ENCODE measurements around the gene ERC2.

Gene ERC2

DNA sequence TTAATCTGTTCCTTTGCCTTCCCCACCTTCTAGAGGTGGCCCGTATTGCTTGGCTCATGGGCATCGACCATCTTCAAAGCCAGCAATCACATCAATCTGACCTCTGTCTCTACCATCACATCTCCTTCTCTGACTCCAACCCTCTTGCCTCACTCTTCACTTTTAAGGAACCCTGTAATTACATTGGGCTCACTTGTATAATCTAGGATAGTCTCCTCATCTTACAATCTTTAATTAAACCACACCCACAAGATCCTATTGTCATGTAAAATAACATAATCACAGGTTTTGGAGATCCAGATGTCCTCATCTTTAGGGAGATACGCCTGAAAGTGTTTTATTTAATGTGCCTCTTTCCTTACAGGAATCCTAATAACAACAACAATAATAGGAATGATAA, 234.5 kb downstream of the ERC2 start:
- H3K27me3 ChIP-seq (ENCODE audit: control insufficient read depth in 2 of 2, insufficient read depth in 2 of 2, low read length in 2 of 2): no peaks in the 10 kb centered on the region
- no peak overlapping the region for H3K9ac ChIP-seq (ENCODE audit: low read depth in 1 of 2, low read length in 2 of 2)
- no peak overlapping the region for H3K27ac ChIP-seq (ENCODE audit: low read depth in 2 of 2, low read length in 2 of 2)

GRCh38 chr3:56229311-56229710, 239.0 kb downstream of the ERC2 start:
- Histone ChIP-seq H3K9ac (ENCODE audit: low read depth in 1 of 2, low read length in 2 of 2) (no peak overlapping the region), H3K27ac (ENCODE audit: low read depth in 2 of 2, low read length in 2 of 2) (no peak overlapping the region), H3K36me3 (ENCODE audit: control insufficient read depth in 2 of 2, insufficient read depth in 2 of 2, low read length in 2 of 2) (no peaks in the 10 kb centered on the region), H3K4me3 (ENCODE audit: low read length in 2 of 2) (no peak overlapping the region), H3K9me3 (ENCODE audit: control insufficient read depth in 2 of 2, low read length in 2 of 2) (no peaks in the 10 kb centered on the region), H3K4me1 (ENCODE audit: control insufficient read depth in 2 of 2, insufficient read depth in 2 of 2, low read length in 2 of 2) (no peaks in the 10 kb centered on the region), H3K27me3 (ENCODE audit: control insufficient read depth in 2 of 2, insufficient read depth in 2 of 2, low read length in 2 of 2) (no peaks in the 10 kb centered on the region)

More for the DNA sequence above, 234.5 kb downstream of the ERC2 start:
- Histone ChIP-seq H3K4me3 (ENCODE audit: low read length in 2 of 2) (no peak overlapping the region), H3K9me3 (ENCODE audit: control insufficient read depth in 2 of 2, low read length in 2 of 2) (no peaks in the 10 kb centered on the region), H3K36me3 (ENCODE audit: control insufficient read depth in 2 of 2, insufficient read depth in 2 of 2, low read length in 2 of 2) (no peaks in the 10 kb centered on the region), H3K4me1 (ENCODE audit: control insufficient read depth in 2 of 2, insufficient read depth in 2 of 2, low read length in 2 of 2) (no peaks in the 10 kb centered on the region)

- no peaks in the 10 kb centered on the region for H3K36me3 ChIP-seq (ENCODE audit: control insufficient read depth in 2 of 2, insufficient read depth in 2 of 2, low read length in 2 of 2)
- no peak overlapping the region for H3K4me3 ChIP-seq (ENCODE audit: low read length in 2 of 2)
- no peaks in the 10 kb centered on the region for H3K4me1 ChIP-seq (ENCODE audit: control insufficient read depth in 2 of 2, insufficient read depth in 2 of 2, low read length in 2 of 2)
- H3K27me3 ChIP-seq (ENCODE audit: control insufficient read depth in 2 of 2, insufficient read depth in 2 of 2, low read length in 2 of 2): no peaks in the 10 kb centered on the region
- H3K9ac ChIP-seq (ENCODE audit: low read depth in 1 of 2, low read length in 2 of 2): no peak overlapping the region
- no peaks in the 10 kb centered on the region for H3K9me3 ChIP-seq (ENCODE audit: control insufficient read depth in 2 of 2, low read length in 2 of 2)
- H3K27ac ChIP-seq (ENCODE audit: low read depth in 2 of 2, low read length in 2 of 2): no peak overlapping the region
Measured at GRCh38 chr3:56222866-56223265, 245.4 kb downstream of the ERC2 start.

DNA sequence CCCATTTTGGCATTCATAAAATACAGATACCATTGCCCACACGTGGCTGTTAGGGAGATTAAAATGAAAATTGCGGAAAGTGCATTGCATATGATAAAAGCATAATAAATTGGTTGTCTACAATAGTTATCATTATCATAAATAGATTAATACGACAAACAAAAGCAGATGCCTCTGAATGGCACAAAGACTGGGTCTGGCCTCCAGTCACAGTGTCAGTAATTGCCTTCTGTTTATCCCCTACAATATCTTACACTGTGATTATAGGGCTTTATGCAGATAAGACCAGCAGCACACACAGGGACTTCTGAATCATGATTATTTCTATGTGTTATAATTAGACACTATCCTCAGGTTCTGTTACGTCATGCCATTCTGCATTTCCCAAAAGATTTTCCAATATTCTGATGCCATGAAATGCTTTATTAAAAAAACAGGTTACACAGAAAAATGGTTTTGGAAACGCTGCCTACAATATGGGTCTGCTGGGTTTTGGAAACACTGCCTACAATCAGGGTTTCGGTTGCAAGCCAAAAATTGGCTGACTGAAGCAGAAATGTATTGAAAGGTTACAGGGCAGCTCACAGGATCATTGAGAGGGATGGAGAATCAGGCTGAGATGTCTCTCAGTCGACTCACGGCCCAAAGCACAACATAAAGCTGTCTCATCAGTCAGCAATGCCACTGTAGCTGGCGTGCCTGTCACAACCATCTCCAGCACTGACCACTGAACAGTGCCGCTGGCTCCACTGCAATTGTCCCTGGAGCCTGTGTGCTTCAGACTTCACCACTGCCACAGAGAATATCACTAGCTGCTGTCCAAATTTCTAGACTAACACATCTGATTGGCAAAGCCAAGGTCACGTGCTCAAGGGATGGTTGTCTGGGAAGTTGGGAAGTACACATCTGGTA, 248.1 kb downstream of the ERC2 start:
- H3K9ac ChIP-seq (ENCODE audit: low read depth in 1 of 2, low read length in 2 of 2): no peak overlapping the region

DNA sequence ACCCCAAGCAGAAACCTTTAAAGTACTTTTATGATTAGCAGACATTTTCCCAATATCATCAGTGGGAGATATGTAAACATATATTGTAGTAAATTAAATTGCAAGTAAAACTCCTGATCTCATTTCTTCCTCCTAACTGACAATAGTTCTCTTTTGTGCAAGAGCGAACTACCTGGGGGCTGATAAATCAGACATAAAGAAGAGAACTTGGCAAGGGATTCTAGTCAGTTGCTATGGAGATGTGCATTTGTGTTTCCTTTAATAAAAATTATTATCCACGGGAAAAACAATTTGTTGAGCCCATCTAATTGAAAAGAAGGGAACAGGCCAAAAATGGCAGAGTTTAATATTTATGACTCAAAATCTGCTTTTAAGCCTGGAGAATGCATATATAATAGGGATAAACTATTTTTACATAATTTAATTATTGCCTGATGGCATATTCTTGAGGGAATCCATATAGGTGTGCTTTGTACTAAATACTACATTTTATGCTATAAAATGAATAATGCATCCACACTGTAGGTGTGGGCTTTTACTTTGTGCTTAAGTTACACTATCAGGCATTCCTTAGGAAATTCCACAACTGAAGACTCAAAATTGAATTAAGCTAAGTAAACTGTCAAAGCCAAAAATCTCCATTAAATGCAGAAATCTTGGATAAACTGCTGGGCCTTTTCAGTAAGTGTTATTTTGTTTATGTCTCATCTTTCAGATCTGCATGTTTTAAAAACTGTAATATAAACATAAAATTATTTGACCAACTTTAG, 258.1 kb downstream of the ERC2 start:
- no peaks in the 10 kb centered on the region for H3K36me3 ChIP-seq (ENCODE audit: control insufficient read depth in 2 of 2, insufficient read depth in 2 of 2, low read length in 2 of 2)
- no peak overlapping the region for H3K4me3 ChIP-seq (ENCODE audit: low read length in 2 of 2)
- no peaks in the 10 kb centered on the region for H3K9me3 ChIP-seq (ENCODE audit: control insufficient read depth in 2 of 2, low read length in 2 of 2)
- H3K9ac ChIP-seq (ENCODE audit: low read depth in 1 of 2, low read length in 2 of 2): no peak overlapping the region
- no peaks in the 10 kb centered on the region for H3K27me3 ChIP-seq (ENCODE audit: control insufficient read depth in 2 of 2, insufficient read depth in 2 of 2, low read length in 2 of 2)
- no peak overlapping the region for H3K27ac ChIP-seq (ENCODE audit: low read depth in 2 of 2, low read length in 2 of 2)
- H3K4me1 ChIP-seq (ENCODE audit: control insufficient read depth in 2 of 2, insufficient read depth in 2 of 2, low read length in 2 of 2): no peaks in the 10 kb centered on the region

More for the DNA sequence above, 248.1 kb downstream of the ERC2 start:
- no peaks in the 10 kb centered on the region for H3K4me1 ChIP-seq (ENCODE audit: control insufficient read depth in 2 of 2, insufficient read depth in 2 of 2, low read length in 2 of 2)
- no peaks in the 10 kb centered on the region for H3K27me3 ChIP-seq (ENCODE audit: control insufficient read depth in 2 of 2, insufficient read depth in 2 of 2, low read length in 2 of 2)
- no peak overlapping the region for H3K4me3 ChIP-seq (ENCODE audit: low read length in 2 of 2)
- H3K36me3 ChIP-seq (ENCODE audit: control insufficient read depth in 2 of 2, insufficient read depth in 2 of 2, low read length in 2 of 2): no peaks in the 10 kb centered on the region
- H3K9me3 ChIP-seq (ENCODE audit: control insufficient read depth in 2 of 2, low read length in 2 of 2): no peaks in the 10 kb centered on the region
- no peak overlapping the region for H3K27ac ChIP-seq (ENCODE audit: low read depth in 2 of 2, low read length in 2 of 2)

GRCh38 chr3:56207922-56208321, 260.3 kb downstream of the ERC2 start:
- no peaks in the 10 kb centered on the region for H3K36me3 ChIP-seq (ENCODE audit: control insufficient read depth in 2 of 2, insufficient read depth in 2 of 2, low read length in 2 of 2)

DNA sequence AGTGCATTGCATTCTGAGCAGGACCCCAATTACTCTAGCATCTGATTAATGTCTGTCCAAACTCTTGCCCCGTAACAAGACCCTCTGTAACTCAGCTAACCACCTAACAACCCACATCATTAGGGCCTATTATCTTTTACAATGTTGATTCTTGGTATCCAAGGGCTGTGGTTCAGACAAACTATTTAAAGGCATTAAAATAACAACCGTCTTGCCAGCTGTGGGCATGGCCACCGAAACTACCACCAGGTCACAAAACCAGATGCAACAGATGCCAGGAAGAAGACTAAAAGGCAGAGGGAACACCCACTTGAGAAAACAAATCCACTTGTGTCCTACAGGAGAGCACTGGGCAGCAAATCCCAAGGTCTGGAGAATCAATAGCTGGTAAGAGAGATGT, 262.9 kb downstream of the ERC2 start:
- no peak overlapping the region for H3K27ac ChIP-seq (ENCODE audit: low read depth in 2 of 2, low read length in 2 of 2)
- no peaks in the 10 kb centered on the region for H3K27me3 ChIP-seq (ENCODE audit: control insufficient read depth in 2 of 2, insufficient read depth in 2 of 2, low read length in 2 of 2)
- H3K9me3 ChIP-seq (ENCODE audit: control insufficient read depth in 2 of 2, low read length in 2 of 2): no peaks in the 10 kb centered on the region
- no peak overlapping the region for H3K4me3 ChIP-seq (ENCODE audit: low read length in 2 of 2)
- no peaks in the 10 kb centered on the region for H3K36me3 ChIP-seq (ENCODE audit: control insufficient read depth in 2 of 2, insufficient read depth in 2 of 2, low read length in 2 of 2)
- no peak overlapping the region for H3K9ac ChIP-seq (ENCODE audit: low read depth in 1 of 2, low read length in 2 of 2)
- no peaks in the 10 kb centered on the region for H3K4me1 ChIP-seq (ENCODE audit: control insufficient read depth in 2 of 2, insufficient read depth in 2 of 2, low read length in 2 of 2)

More at GRCh38 chr3:56207922-56208321, 260.3 kb downstream of the ERC2 start:
- Histone ChIP-seq H3K27me3 (ENCODE audit: control insufficient read depth in 2 of 2, insufficient read depth in 2 of 2, low read length in 2 of 2) (no peaks in the 10 kb centered on the region), H3K9me3 (ENCODE audit: control insufficient read depth in 2 of 2, low read length in 2 of 2) (no peaks in the 10 kb centered on the region), H3K4me1 (ENCODE audit: control insufficient read depth in 2 of 2, insufficient read depth in 2 of 2, low read length in 2 of 2) (no peaks in the 10 kb centered on the region), H3K9ac (ENCODE audit: low read depth in 1 of 2, low read length in 2 of 2) (no peak overlapping the region), H3K4me3 (ENCODE audit: low read length in 2 of 2) (no peak overlapping the region), H3K27ac (ENCODE audit: low read depth in 2 of 2, low read length in 2 of 2) (no peak overlapping the region)

DNA sequence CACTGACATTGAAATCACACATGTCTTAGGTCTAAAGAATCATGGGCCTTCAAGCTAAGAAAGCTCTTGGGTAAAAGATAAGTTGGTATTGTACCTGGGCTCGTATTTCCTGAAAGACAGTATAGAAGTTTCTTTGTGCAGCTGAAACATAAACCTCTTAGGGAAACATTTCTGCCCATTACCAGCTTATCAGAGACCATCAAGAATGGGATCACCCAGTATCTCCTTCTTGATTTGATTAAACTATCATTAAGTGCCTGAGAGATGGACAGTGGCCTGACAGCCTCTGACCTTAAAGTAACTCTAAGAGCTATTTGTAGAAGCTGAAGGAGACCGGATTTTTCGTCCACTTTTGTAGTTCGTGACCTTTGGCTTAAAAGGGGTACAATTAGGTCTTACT, 265.3 kb downstream of the ERC2 start:
- H3K27me3 ChIP-seq (ENCODE audit: control insufficient read depth in 2 of 2, insufficient read depth in 2 of 2, low read length in 2 of 2): no peaks in the 10 kb centered on the region
- H3K36me3 ChIP-seq (ENCODE audit: control insufficient read depth in 2 of 2, insufficient read depth in 2 of 2, low read length in 2 of 2): no peaks in the 10 kb centered on the region
- no peaks in the 10 kb centered on the region for H3K4me1 ChIP-seq (ENCODE audit: control insufficient read depth in 2 of 2, insufficient read depth in 2 of 2, low read length in 2 of 2)
- H3K27ac ChIP-seq (ENCODE audit: low read depth in 2 of 2, low read length in 2 of 2): no peak overlapping the region
- no peak overlapping the region for H3K4me3 ChIP-seq (ENCODE audit: low read length in 2 of 2)
- H3K9me3 ChIP-seq (ENCODE audit: control insufficient read depth in 2 of 2, low read length in 2 of 2): no peaks in the 10 kb centered on the region
- H3K9ac ChIP-seq (ENCODE audit: low read depth in 1 of 2, low read length in 2 of 2): no peak overlapping the region

DNA sequence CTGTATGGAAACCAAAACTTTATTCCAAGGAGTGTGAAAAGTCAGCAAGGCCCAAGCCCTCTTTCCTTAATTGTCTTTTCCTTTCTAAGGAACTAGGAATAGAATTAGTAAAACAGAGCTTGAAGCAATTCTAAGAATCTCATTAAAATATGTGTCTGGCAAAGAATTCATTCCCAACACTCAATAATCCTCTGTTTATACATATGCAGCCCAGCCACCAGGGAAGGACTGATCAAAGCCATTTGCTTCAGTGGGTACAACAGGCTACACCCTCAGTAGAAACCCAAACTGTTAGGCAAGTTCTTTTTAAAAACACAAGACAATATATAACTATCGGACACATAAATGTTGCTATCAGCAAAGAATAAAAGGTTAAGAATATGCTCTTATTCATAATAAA, 266.9 kb downstream of the ERC2 start:
- no peaks in the 10 kb centered on the region for H3K4me1 ChIP-seq (ENCODE audit: control insufficient read depth in 2 of 2, insufficient read depth in 2 of 2, low read length in 2 of 2)
- H3K9me3 ChIP-seq (ENCODE audit: control insufficient read depth in 2 of 2, low read length in 2 of 2): no peaks in the 10 kb centered on the region
- no peak overlapping the region for H3K9ac ChIP-seq (ENCODE audit: low read depth in 1 of 2, low read length in 2 of 2)
- H3K36me3 ChIP-seq (ENCODE audit: control insufficient read depth in 2 of 2, insufficient read depth in 2 of 2, low read length in 2 of 2): no peaks in the 10 kb centered on the region
- no peak overlapping the region for H3K4me3 ChIP-seq (ENCODE audit: low read length in 2 of 2)
- H3K27me3 ChIP-seq (ENCODE audit: control insufficient read depth in 2 of 2, insufficient read depth in 2 of 2, low read length in 2 of 2): no peaks in the 10 kb centered on the region
- H3K27ac ChIP-seq (ENCODE audit: low read depth in 2 of 2, low read length in 2 of 2): no peak overlapping the region

DNA sequence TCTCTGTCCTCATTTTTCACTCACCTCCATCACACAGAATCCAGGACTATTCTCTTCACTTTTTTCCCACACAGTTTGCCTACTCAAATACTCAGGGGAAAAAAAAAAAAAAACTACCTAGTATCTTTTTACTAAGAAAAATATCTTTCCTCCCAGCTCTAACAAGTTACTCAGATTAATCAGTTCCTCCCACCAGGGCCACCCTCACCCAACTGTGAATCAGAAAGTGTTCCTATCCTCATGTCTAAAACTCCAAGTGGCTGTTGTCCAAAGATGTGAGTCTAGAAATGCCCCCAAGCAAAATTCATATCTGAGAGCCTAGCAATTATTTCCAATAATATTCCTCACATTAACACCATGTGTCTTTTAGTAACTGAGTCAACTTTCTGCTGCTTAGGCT, 268.0 kb downstream of the ERC2 start:
- H3K9me3 ChIP-seq (ENCODE audit: control insufficient read depth in 2 of 2, low read length in 2 of 2): no peaks in the 10 kb centered on the region

More for the DNA sequence above, 268.0 kb downstream of the ERC2 start:
- H3K27me3 ChIP-seq (ENCODE audit: control insufficient read depth in 2 of 2, insufficient read depth in 2 of 2, low read length in 2 of 2): no peaks in the 10 kb centered on the region
- H3K36me3 ChIP-seq (ENCODE audit: control insufficient read depth in 2 of 2, insufficient read depth in 2 of 2, low read length in 2 of 2): no peaks in the 10 kb centered on the region
- H3K4me1 ChIP-seq (ENCODE audit: control insufficient read depth in 2 of 2, insufficient read depth in 2 of 2, low read length in 2 of 2): no peaks in the 10 kb centered on the region
- no peak overlapping the region for H3K9ac ChIP-seq (ENCODE audit: low read depth in 1 of 2, low read length in 2 of 2)
- H3K4me3 ChIP-seq (ENCODE audit: low read length in 2 of 2): no peak overlapping the region
- no peak overlapping the region for H3K27ac ChIP-seq (ENCODE audit: low read depth in 2 of 2, low read length in 2 of 2)
